HG03520 (cell line): ENCODE results near the gene NPIPB8.
"Not testable (repeated sequence)": the region's sequence is repeated elsewhere in the genome, so short reads cannot be mapped to it uniquely, and the experiment has no call there.

Experiments
- ATAC-seq: cut with Tn5 transposase; IDR thresholded peaks from one replicate; pipeline ENCODE4 v1.9.1; 2021; ENCODE audit warnings: mild to moderate bottlenecking, moderate library complexity; ENCODE audit not compliant: unreplicated experiment

The NPIPB8 gene

DNA sequence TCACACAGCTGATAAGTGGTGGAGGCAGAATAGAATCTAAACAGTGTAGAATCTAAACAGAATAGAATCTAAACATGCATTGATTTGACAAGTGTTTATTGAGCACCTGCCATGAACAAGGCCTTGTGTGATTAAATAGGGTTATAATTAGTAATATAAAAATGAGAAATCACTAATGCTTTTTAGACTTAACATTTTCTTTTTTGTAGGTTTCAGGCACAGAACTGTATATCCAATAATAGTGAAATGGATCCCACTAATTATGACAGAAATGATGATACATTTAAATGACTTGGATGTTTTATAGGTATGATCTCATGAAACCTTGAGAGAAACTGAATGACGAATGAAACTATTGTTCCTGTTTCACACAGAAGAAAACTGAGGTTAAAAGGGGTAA is at the start of gene NPIPB8:
Gene NPIPB8, plus strand, starts transcription at position 301 of the 400 bp plus-strand sequence. CDS start 296 bp downstream, outside the sequence.
- not testable (repeated sequence) for ATAC-seq

- no peak for ATAC-seq
Measured at GRCh38 chr16:28589069-28589468, 48.8 kb upstream of the NPIPB8 start.

DNA sequence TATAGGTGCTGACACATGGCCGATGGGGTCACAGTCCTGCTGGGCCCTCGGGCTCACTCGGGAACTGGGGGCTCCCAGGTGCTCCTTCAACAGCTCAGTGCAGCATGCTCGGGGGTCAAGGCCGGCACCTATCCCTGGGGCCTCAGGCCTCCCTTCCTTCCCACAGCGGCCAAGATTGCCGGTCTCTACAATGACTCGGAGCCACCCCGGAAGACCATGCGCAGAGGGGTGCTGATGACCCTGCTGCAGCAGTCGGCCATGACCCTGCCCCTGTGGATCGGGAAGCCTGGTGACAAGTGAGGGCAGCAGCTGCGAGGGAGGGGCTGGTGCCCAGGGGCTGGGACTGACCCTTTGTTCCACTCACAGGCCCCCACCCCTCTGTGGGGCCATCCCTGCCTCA is 47.9 kb upstream of the NPIPB8 start:
- no peak for ATAC-seq

DNA sequence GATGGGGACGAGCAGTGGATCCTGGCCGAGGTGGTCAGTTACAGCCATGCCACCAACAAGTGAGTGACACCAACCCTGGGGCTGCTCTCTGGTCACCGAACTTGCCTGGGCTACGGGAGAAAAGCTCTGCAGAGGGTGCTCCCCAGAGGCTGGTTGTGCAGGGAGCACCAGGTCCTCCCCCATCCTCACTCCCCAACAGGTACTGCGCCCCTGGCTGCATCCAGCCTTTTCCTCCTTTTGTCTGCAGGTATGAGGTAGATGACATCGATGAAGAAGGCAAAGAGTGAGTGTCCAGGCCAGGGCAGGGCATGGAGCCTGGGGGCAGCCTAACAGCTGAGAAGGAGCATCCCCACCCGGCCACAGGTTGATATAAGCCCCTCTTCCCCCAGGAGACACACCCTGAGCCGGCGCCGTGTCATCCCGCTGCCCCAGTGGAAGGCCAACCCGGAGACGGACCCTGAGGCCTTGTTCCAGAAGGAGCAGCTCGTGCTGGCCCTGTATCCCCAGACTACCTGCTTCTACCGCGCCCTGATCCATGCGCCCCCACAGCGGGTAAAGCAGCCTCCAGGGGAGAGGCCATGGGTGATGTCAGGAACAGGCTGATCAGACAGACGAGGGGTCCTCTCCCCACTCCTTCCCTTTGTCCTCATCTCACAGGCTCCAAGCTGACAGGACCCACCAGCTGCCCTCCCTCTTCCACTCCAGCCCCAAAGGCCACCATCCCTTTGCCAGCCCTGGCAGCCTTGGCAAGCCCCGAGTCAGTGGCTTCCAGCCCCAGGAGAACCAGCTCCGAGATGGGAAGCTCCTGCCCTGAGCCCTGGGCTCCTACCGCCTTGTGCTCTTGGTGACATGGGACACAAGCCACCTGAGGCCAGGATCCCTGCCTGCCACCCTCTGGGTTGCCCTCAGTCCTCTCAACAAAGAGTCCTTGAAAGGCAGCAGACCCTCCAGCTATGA is 47.2 kb upstream of the NPIPB8 start:
- no peak for ATAC-seq

DNA sequence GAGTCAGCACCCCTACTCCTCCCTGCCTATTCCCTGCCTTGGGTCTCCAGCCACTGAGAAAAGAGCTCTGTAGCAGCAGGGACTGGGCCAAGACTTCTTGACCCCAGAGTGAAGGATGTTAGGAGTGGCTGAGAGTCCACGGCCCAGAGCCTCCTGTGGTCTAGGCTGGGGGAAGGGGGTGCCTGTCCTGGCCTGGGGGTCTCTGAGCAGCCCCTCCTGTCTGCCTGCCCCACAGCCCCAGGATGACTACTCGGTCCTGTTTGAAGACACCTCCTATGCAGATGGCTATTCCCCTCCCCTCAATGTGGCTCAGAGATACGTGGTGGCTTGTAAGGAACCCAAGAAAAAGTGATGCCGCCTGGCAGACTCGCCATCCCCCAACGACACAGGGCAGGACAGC is 46.5 kb upstream of the NPIPB8 start:
- ATAC-seq, result no peak

GRCh38 chr16:28592511-28592910 is 45.4 kb upstream of the NPIPB8 start:
- no peak for ATAC-seq

GRCh38 chr16:28592979-28593553 is 44.8 kb upstream of the NPIPB8 start:
- ATAC-seq, result no peak

DNA sequence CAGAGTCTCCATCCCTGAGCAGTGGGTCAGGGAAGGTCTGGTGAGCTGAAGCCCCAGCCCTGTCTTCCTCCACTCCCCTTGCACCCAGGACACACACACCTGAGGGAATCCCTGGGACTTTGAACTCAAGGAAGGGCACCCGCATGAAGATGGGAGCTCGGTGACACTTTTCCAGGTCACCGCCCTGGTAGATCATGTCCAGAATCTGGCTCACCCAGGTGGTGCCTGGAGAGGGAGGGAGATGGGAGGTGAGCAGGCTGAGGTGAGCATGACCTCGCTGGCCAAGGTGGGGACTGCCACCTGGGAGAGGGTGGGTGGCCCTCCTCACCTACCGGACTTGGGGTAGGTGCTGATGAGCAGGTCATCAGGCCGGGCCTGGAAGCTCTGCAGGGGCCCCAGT is 42.4 kb upstream of the NPIPB8 start:
- not testable (repeated sequence) for ATAC-seq

DNA sequence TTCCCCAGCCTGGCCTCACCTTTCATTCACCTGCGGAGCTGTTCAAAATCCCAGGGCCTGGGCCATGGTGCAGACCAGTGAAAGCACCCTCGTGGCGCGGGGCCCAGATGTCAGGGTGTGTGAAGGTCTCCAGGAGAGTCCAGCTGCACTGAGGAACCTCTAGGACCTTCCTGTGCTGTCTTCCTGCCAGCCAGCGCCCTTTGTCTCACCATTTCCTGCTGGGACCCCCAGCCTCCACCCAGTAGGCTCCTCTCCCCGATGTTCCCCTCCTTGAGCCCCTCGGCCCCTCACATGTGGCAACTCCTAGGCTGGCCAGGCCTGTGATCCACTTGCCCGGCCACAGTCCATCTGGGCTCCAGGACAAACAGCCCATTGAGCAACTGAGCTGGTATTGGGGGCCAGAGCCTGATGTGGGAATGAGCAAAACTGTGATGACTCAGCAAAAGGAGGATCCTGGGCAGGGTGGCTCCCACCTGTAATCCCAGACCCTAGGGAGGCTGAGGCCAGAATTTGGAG is 41.7 kb upstream of the NPIPB8 start:
- no peak for ATAC-seq

DNA sequence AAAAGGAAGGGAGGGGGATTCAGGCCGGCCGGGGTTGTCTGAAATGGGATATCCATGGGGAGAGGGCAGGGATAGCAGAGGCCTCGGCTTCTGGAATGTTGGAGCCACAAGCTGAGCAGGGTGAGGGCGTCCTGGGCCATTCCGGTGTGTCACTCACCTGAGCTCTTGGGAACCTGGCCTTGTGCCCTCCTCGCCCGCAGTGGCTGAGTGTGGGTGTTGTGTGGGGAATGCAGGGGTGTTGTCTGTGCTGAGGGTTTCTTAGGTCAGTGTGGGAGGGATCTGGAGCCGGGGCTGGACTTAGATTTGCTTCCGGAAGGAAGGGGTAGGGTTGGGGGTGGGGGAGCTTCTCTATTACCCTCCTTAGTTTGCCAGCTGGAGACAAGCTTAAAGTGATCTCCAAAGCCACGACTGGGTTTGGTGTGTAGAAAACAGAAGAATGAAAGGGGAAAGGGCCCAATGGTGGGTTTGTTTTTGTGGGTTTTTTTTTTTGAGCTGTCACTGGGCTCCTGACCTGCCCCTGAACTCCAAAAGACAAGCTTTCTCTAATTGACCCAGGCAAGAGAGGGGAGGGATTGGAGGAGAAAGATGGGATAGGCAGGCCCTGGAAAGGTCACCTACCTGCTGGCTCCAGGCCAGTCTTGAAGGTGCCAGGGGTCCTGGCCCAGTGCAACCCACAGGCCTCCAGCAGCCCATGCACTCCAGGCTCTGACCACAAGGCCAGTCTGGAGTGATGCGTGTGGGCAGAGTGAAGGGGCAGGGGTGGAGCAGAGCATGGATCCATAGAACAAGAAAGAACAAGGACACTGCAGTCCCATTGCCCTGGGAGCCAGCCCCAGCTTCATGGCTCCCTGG is 40.8 kb upstream of the NPIPB8 start, which contains the start of gene SULT1A2:
Gene SULT1A2, minus strand, starts transcription at position 211 of the 852 bp plus-strand sequence. CDS start 1,120 bp downstream, outside the sequence.
- ATAC-seq, result no peak

- ATAC-seq, result no peak
Measured at GRCh38 chr16:28597692-28598261, 40.1 kb upstream of the NPIPB8 start.

DNA sequence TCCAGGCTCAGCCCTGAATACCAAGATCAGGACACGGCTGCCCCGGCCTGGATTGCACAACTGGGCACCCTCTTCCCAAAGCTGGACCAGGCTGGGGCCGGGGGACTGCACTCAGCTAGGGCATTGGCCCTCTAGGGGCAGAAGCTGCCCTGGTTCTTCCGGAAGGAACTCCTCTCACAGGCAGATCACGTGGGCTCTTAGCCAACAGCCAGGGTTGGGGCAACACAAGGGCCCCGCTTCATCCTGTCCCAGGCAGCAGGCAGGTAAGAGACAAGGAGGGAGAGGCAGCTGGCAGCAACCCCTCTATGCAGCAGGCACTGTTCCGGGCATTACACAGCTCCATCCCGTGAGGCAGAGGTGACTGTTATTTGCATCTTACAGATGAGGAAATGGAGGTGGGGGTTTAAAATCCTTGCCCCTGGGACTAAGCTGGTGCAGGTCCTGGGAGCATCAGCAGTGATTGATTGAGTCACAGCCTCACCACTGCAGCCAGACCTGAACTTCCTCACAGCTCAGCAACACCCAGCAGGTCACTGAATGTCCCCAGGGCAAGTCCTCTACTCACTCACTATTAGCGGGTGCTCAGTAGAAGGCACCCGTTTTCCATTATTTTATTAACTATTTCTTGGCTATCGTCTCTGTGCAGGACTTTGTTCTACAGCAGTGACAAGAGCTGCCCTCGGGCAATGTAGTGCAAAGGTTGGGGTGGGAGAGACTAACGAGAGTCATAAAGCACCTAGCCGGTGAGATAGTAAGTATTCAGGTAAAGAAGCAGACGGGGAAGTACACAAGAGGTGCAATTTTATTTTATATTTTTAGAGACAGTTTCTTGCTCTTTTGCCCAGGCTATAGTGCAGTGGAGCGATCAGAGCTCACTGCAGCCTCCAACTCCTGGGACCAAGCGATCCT is 38.2 kb upstream of the NPIPB8 start:
- ATAC-seq, result not testable (repeated sequence)

GRCh38 chr16:28600965-28601364 is 36.9 kb upstream of the NPIPB8 start:
- ATAC-seq, result not testable (repeated sequence)

- ATAC-seq, result not testable (repeated sequence)
Measured at GRCh38 chr16:28601589-28601988, 36.3 kb upstream of the NPIPB8 start.

- ATAC-seq, result not testable (repeated sequence)
Measured at GRCh38 chr16:28602062-28602461, 35.8 kb upstream of the NPIPB8 start.

DNA sequence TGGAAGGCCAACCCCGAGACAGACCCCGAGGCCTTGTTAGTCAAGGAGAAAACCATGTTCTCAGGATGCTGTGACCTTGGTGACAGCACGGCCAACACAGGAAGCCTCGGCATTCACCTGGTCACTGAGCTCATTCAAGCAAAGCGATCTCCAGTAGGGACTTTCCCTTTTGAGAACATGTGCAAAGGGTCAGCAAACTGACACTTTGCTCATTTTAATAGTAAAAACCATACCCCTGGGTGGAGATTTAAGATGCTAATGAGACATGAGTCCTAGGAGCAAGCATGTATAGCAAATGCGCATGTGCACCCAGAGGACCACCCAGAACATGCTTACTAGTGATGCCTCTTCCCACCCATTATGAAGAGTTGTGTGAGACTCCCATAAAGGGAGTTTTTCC is 35.3 kb upstream of the NPIPB8 start:
- ATAC-seq, result no peak

DNA sequence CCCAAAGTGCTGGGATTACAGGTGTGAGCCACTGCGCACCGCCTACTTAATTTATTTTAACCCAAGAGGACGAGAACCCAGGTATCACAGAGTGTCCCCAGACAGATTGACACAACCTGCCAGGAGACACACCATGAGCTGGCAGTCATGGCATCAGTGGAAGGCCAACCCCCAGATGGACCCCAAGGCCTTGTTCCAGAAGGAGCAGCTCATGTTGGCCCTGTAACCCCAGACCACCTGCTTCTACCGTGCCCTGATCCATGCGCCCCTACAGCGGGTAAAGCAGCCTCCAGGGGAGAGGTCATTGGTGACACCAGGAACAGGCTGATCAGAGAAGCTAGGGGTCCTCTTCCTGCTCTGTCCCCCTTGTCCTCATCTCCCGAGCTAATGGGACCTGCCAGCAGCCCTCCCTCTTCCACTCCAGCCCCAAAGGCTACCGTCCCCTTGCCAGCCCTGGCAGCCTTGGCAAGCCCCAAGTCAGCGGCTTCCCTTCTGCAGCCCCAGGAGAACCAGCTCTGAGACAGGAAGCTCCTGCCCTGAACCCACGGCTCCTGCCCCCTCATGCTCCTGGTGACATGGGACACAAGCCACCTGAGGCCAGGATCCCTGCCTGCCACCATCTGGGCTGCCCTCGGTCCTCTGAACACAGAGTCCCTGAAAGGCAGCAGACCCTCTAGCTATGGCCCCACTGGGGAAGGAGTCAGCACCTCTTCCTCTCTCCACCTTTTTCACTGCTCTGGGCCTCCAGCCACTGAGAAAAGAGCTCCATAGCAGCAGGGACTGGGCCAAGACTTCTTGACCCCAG is 34.3 kb upstream of the NPIPB8 start:
- no peak for ATAC-seq

- no peak for ATAC-seq
Measured at GRCh38 chr16:28604186-28604565, 33.7 kb upstream of the NPIPB8 start.
